Breast epithelium (tissue), 4 donors: Measurements from ENCODE around the gene C1orf185. TPM values are rescaled to one million over a fixed set of nuclear protein-coding genes. Genes with fewer than 3 reads are reported as not detected.

Source experiments
- DNase-seq, 2 donors: peaks; one replicate each; pipeline ENCODE4 v3.0.0-alpha.2; 2019; ENCODE audit warnings: low spot score in 2 of 2
- H3K27ac ChIP-seq, 2 donors: fragments of 200-600 bp; sonication (generic) in 1 of 2; one replicate each; pipeline ENCODE4 v1.5.1; 2016 to 2019; ENCODE audit warnings: mild to moderate bottlenecking in 1 of 2
- H3K27me3 ChIP-seq, 2 donors: fragments of 200-600 bp; sonication (generic) in 1 of 2; one replicate each; pipeline versions ENCODE4 v1.5.1 to v1.6.0; 2017 to 2019; ENCODE audit warnings: control low read depth in 1 of 2, mild to moderate bottlenecking in 1 of 2
- H3K36me3 ChIP-seq: fragments of 200-600 bp; one replicate; pipeline ENCODE4 v1.5.1; 2019
- H3K4me1 ChIP-seq, 2 donors: fragments of 200-600 bp; sonication (generic); one replicate each; pipeline ENCODE4 v1.5.1; 2016 to 2019; ENCODE audit warnings: control low read depth in 1 of 2
- H3K4me3 ChIP-seq, 3 donors: fragments of 200-600 bp; sonication (generic); 1 replicate in 2 of 3; 2 replicates in 1 of 3; pipeline ENCODE4 v1.5.1; 2016 to 2019; ENCODE audit warnings: mild to moderate bottlenecking in 3 of 3, moderate library complexity in 2 of 3
- H3K9me3 ChIP-seq, 2 donors: fragments of 200-600 bp; sonication (generic) in 1 of 2; one replicate each; pipeline ENCODE4 v1.5.1; 2016 to 2019; ENCODE audit warnings: control low read depth in 1 of 2
- CTCF ChIP-seq, 3 donors: fragments of 450-650 bp; IDR thresholded peaks; one replicate each; pipeline ENCODE4 v1.5.1; 2016 to 2017; ENCODE audit warnings: antibody characterized with exemption in 3 of 3, mild to moderate bottlenecking in 3 of 3, moderate library complexity in 3 of 3
- POLR2A ChIP-seq: fragments of 450-650 bp; IDR thresholded peaks from one replicate; pipeline ENCODE4 v1.6.1; 2016; ENCODE audit warnings: antibody characterized with exemption, mild to moderate bottlenecking, moderate library complexity
- POLR2AphosphoS5 ChIP-seq, 3 donors: sonication (generic); formaldehyde crosslinking; IDR thresholded peaks; one replicate each; pipeline ENCODE4 v1.6.1; 2017; ENCODE audit warnings: antibody characterized with exemption in 3 of 3
- intact Hi-C: fragments of 100-400 bp; cut with DNase I; formaldehyde crosslinking; loops from one replicate; pipeline ENCODE4 v1.15.1; 2023; ENCODE audit warnings: low total_unique reads
- total RNA-seq, 3 donors: library from RNA; depleted of rRNA; stranded (reverse); fragments of >200 nt; gene quantifications; one replicate each; pipeline ENCODE4 v1.1.0, GENCODE V29; 2016

C1orf185 gene
- total RNA-seq, result not detected

GRCh38 chr1:51101976-51102375, at the start of gene C1orf185:
C1orf185 (plus strand) TSS chr1:51102228; CDS start chr1:51102234, 6 bp downstream.
- intact Hi-C loops, result no loop called here
- Histone ChIP-seq H3K4me3 (no peak within 1 kb of the TSS), H3K27ac (no peak within 1 kb of the TSS), H3K4me1 (no peaks in the 10 kb centered on the region), H3K9me3 (no peaks in the 10 kb centered on the region), H3K27me3 (no peaks in the 10 kb centered on the region), H3K36me3 (no peaks in the 10 kb centered on the region)
- TF ChIP-seq POLR2AphosphoS5 (IDR thresholded peaks at IDR 0.05) (no peak), POLR2A (no peak), CTCF (IDR thresholded peaks at IDR 0.05) (no peak)
- DNase-seq, result no peak

DNA sequence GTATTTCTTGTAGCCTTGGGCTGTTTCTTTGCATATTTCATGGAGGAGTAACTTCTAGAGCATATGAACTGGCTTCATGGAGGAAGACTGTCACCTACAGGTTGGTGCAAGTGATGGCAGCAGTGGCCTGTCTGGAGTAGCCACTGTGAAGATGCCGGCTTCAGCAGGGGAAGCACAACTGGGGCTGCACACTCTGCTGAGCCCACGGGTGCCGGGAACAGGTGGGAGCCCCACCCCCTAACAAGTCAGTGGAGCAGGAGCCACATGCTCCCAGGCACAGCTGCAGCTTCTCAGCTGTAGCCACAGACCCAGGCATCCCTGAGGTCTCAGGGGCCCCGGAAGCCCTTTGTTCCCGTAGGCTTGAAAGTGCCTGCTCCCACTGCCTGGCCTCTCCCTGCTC, 43.2 kb upstream of the C1orf185 start:
- Histone ChIP-seq H3K4me3 (no peak overlapping the region), H3K36me3 (no peaks in the 10 kb centered on the region), H3K27me3 (no peaks in the 10 kb centered on the region), H3K9me3 (peaks cover 4 to 19% of the 10 kb centered on the region in 2 donors), H3K27ac (no peak overlapping the region), H3K4me1 (no peaks in the 10 kb centered on the region)
- TF ChIP-seq CTCF (IDR thresholded peaks at IDR 0.05), result peak in 1 of 3 donors; percentile 21
- no peak for TF ChIP-seq POLR2AphosphoS5 (IDR thresholded peaks at IDR 0.05)
- DNase-seq, result no peak
- intact Hi-C loops, result no loop called here

DNA sequence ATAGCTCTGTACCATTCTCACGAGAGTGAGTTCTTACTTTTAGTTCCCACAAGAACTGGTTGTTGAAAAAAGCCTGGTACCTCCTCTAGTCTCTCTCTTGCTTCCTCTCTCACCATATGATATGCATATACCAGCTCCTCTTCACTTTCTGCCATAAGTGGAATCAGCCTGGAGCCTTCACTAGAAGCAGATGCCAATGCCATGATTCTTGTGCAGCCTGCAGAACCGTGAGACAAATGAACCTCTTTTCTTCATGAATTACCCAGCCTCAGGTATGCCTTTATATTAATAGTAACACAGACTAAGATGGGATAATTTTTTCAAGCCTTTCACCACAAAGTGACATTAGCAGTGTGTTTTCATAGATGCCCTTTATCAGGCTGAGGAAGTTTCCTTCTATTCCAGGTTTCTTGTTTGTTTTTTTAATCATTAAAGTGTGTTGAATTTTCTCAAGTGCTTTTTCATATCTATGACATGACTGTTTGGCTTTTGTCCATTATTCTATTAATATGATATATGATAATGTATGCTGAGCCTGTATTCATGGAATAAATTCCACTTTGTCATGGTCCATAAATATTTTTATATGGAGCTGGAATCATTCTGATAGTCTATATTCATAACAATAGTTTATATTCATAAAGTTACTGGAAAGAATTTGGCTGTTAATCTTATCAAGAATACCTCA, 40.7 kb upstream of the C1orf185 start:
- Histone ChIP-seq H3K36me3 (no peaks in the 10 kb centered on the region), H3K4me1 (no peaks in the 10 kb centered on the region), H3K27ac (no peak overlapping the region), H3K4me3 (no peak overlapping the region), H3K27me3 (no peaks in the 10 kb centered on the region), H3K9me3 (peaks cover 4 to 18% of the 10 kb centered on the region in 2 donors)
- TF ChIP-seq POLR2A, result no peak
- no peak for TF ChIP-seq POLR2AphosphoS5 (IDR thresholded peaks at IDR 0.05)
- no peak for TF ChIP-seq CTCF (IDR thresholded peaks at IDR 0.05)
- intact Hi-C loops, result no loop called here
- no peak for DNase-seq

DNA sequence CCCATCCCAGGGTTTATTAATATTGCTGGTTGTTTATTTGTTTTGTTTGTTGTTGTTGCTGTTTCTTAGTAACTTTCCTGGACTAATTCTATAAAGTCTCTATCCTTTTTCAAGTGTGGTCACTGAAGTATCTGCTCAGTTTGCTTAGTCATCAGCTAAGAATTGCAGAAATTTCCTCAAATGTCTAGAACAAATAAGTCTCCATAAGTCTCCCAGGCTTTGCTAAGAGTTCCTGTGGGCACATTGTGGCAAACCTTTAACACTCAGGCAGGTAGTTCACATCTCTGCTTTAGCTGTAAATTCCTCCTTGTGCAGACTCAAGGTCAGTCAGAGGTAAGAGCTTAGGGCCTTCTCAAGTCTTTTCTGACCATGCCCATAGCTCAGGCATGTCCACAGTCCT, 38.9 kb upstream of the C1orf185 start:
- no peak for TF ChIP-seq POLR2AphosphoS5 (IDR thresholded peaks at IDR 0.05)
- Histone ChIP-seq H3K9me3 (peaks cover 0 to 10% of the 10 kb centered on the region in 2 donors), H3K4me1 (no peaks in the 10 kb centered on the region), H3K36me3 (no peaks in the 10 kb centered on the region), H3K27me3 (no peaks in the 10 kb centered on the region), H3K27ac (no peak overlapping the region), H3K4me3 (no peak overlapping the region)
- intact Hi-C loops, result no loop called here
- DNase-seq, result no peak

- Histone ChIP-seq H3K4me1 (no peaks in the 10 kb centered on the region), H3K36me3 (no peaks in the 10 kb centered on the region), H3K4me3 (no peak overlapping the region), H3K9me3 (no peaks in the 10 kb centered on the region), H3K27ac (no peak overlapping the region), H3K27me3 (no peaks in the 10 kb centered on the region)
- intact Hi-C loops, result no loop called here
- TF ChIP-seq CTCF (IDR thresholded peaks at IDR 0.05) (no peak), POLR2AphosphoS5 (IDR thresholded peaks at IDR 0.05) (no peak), POLR2A (no peak)
- no peak for DNase-seq
Observed at GRCh38 chr1:51070011-51070410, 32.0 kb upstream of the C1orf185 start.
